NCI-H1105 (cell line): ENCODE data around the gene NSUN6.

Experiments
- DNase-seq: peaks from one replicate; lab custom pipeline; 2025; lab: John Stamatoyannopoulos, UW

Gene NSUN6

GRCh38 chr10:18561861-18562551, 89.4 kb downstream of the NSUN6 start:
- DNase-seq: no peak

- no peak for DNase-seq
These were observed 93.4 kb downstream of the NSUN6 start for GRCh38 chr10:18557960-18558359.

- DNase-seq: no peak
These were observed 94.8 kb downstream of the NSUN6 start for GRCh38 chr10:18556522-18557147.

- no peak for DNase-seq
These were observed 96.9 kb downstream of the NSUN6 start for GRCh38 chr10:18554479-18554878.

GRCh38 chr10:18551473-18551872, 99.9 kb downstream of the NSUN6 start:
- DNase-seq: no peak

GRCh38 chr10:18549105-18549504, 102.3 kb downstream of the NSUN6 start:
- no peak for DNase-seq

- no peak for DNase-seq
These were observed 105.6 kb downstream of the NSUN6 start for GRCh38 chr10:18545621-18546305.

GRCh38 chr10:18542832-18543231, 108.6 kb downstream of the NSUN6 start:
- no peak for DNase-seq

- DNase-seq: no peak
These were observed 111.2 kb downstream of the NSUN6 start for GRCh38 chr10:18540195-18540594.

- no peak for DNase-seq
These were observed 112.1 kb downstream of the NSUN6 start for GRCh38 chr10:18539335-18539734.

- DNase-seq: no peak
These were observed 117.5 kb downstream of the NSUN6 start for GRCh38 chr10:18533896-18534295.

GRCh38 chr10:18532881-18533535, 118.4 kb downstream of the NSUN6 start:
- no peak for DNase-seq

GRCh38 chr10:18528292-18528691, 123.1 kb downstream of the NSUN6 start:
- no peak for DNase-seq

GRCh38 chr10:18527687-18528086, 123.7 kb downstream of the NSUN6 start:
- DNase-seq: no peak

GRCh38 chr10:18523858-18524257, 127.5 kb downstream of the NSUN6 start:
- DNase-seq: no peak

- DNase-seq: no peak
These were observed 128.4 kb downstream of the NSUN6 start for GRCh38 chr10:18523025-18523424.

GRCh38 chr10:18516851-18517250, 134.5 kb downstream of the NSUN6 start:
- DNase-seq: no peak

GRCh38 chr10:18514537-18514936, 136.8 kb downstream of the NSUN6 start:
- no peak for DNase-seq

- no peak for DNase-seq
These were observed 142.8 kb downstream of the NSUN6 start for GRCh38 chr10:18508587-18508986.

GRCh38 chr10:18505456-18506118, 145.8 kb downstream of the NSUN6 start:
- DNase-seq: no peak

GRCh38 chr10:18504161-18504560, 147.2 kb downstream of the NSUN6 start:
- DNase-seq: no peak

GRCh38 chr10:18501629-18502028, 149.8 kb downstream of the NSUN6 start:
- DNase-seq: no peak
